T-helper 17 cell (primary cell): ENCODE results near the gene AKR7A3. TPM values are rescaled to one million over a fixed set of nuclear protein-coding genes. Genes with fewer than 3 reads are reported as not detected.
"Not testable (repeated sequence)": the region's sequence is repeated elsewhere in the genome, so short reads cannot be mapped to it uniquely, and the experiment has no call there.

Source experiments
- ATAC-seq: fragments of 150-1000 bp; cut with Tn5 transposase; 2 replicates; pipeline ENCODE4 v1.10.0; 2021; ENCODE audit warnings: mild to moderate bottlenecking, moderate library complexity
- DNase-seq, 3 donors: peaks; one replicate each; pipeline versions ENCODE4 v3.0.0 to v3.0.0-alpha.2; 2020 to 2021
- H3K9me3 ChIP-seq: one replicate; pipeline ENCODE4 v1.7.0; 2013; ENCODE audit warnings: low read length, mild to moderate bottlenecking; ENCODE audit not compliant: control insufficient read depth, poor library complexity, severe bottlenecking
- H3K27ac Mint-ChIP-seq: one replicate; pipeline ENCODE4 v1.8.0; 2022; ENCODE audit warnings: mild to moderate bottlenecking, moderate library complexity, mixed read lengths
- H3K27me3 Mint-ChIP-seq: one replicate; pipeline ENCODE4 v1.8.0; 2022; ENCODE audit warnings: mixed read lengths
- H3K36me3 Mint-ChIP-seq: one replicate; pipeline ENCODE4 v1.8.0; 2022; ENCODE audit warnings: low read depth, mixed read lengths
- H3K4me1 Mint-ChIP-seq: one replicate; pipeline ENCODE4 v1.8.0; 2022; ENCODE audit warnings: mild to moderate bottlenecking, mixed read lengths
- H3K4me3 Mint-ChIP-seq: one replicate; pipeline ENCODE4 v1.8.0; 2022; ENCODE audit warnings: mild to moderate bottlenecking, moderate library complexity, mixed read lengths
- total RNA-seq, 4 donors: library from RNA in 2 of 4; stranded (reverse) in 2 of 4; gene quantifications; one replicate each; pipeline ENCODE4 v1.2.3 and lab custom pipeline; 2022 to 2026

Gene AKR7A3
- total RNA-seq, 2 donors from 2014 or later: 1.1 to 1.4 TPM

- H3K27me3 Mint-ChIP-seq: peaks cover 10% of the 10 kb centered on the region
- not testable (repeated sequence) for H3K36me3 Mint-ChIP-seq, H3K4me3 Mint-ChIP-seq, ATAC-seq, DNase-seq, H3K9me3 ChIP-seq, H3K4me1 Mint-ChIP-seq, H3K27ac Mint-ChIP-seq
Observed at GRCh38 chr1:19269427-19270342, 18.9 kb downstream of the AKR7A3 start.

DNA sequence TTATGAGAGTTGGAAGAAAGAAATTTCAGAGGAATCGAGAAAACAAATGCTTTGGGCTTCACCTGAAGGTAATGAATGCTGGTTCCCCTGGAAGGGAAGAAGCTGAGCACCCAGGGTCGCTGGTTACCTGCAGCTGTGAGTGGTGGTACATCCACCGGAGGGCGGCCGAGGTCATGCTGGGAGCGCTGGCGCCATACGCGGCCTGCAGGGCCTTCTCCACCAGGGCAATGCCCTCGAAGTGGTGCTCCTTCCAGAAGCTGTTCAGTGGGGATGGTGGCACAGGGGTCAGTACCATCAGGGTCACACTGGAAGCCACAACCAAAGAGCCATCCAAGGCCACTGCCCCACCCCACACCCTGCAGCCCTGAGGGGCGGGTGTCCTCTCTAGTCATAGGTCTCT, 20.1 kb downstream of the AKR7A3 start:
- Mint-ChIP-seq H3K4me3 (no peak overlapping the region), H3K27me3 (peaks cover 9% of the 10 kb centered on the region), H3K27ac (no peak overlapping the region), H3K36me3 (peaks cover 3% of the 10 kb centered on the region), H3K4me1 (no peaks in the 10 kb centered on the region)
- DNase-seq: no peak
- no peak for ATAC-seq
- H3K9me3 ChIP-seq: no peaks in the 10 kb centered on the region

GRCh38 chr1:19262744-19263143, 25.8 kb downstream of the AKR7A3 start:
- Mint-ChIP-seq H3K27ac (no peak overlapping the region), H3K36me3 (no peaks in the 10 kb centered on the region), H3K4me3 (no peak overlapping the region), H3K4me1 (no peaks in the 10 kb centered on the region), H3K27me3 (no peaks in the 10 kb centered on the region)
- ATAC-seq: no peak
- H3K9me3 ChIP-seq: no peaks in the 10 kb centered on the region
- DNase-seq: no peak

GRCh38 chr1:19262047-19262446, 26.5 kb downstream of the AKR7A3 start:
- no peaks in the 10 kb centered on the region for H3K9me3 ChIP-seq
- Mint-ChIP-seq H3K27ac (peak overlapping the region; percentile 19), H3K4me3 (no peak overlapping the region), H3K27me3 (no peaks in the 10 kb centered on the region), H3K4me1 (peaks cover 1% of the 10 kb centered on the region), H3K36me3 (no peaks in the 10 kb centered on the region)
- ATAC-seq: no peak
- no peak for DNase-seq

- Mint-ChIP-seq H3K4me1 (peaks cover 3% of the 10 kb centered on the region), H3K27me3 (no peaks in the 10 kb centered on the region), H3K36me3 (no peaks in the 10 kb centered on the region), H3K4me3 (no peak overlapping the region), H3K27ac (no peak overlapping the region)
- no peaks in the 10 kb centered on the region for H3K9me3 ChIP-seq
- DNase-seq (no peak), ATAC-seq (no peak)
Observed at GRCh38 chr1:19260211-19261138, 28.1 kb downstream of the AKR7A3 start.

GRCh38 chr1:19258353-19258752, 30.2 kb downstream of the AKR7A3 start:
- no peak for ATAC-seq
- H3K9me3 ChIP-seq: no peaks in the 10 kb centered on the region
- no peak overlapping the region for H3K27ac Mint-ChIP-seq
- H3K36me3 Mint-ChIP-seq: no peaks in the 10 kb centered on the region
- no peak overlapping the region for H3K4me3 Mint-ChIP-seq
- no peak for DNase-seq
- H3K27me3 Mint-ChIP-seq: no peaks in the 10 kb centered on the region
- H3K4me1 Mint-ChIP-seq: peaks cover 7% of the 10 kb centered on the region

- peak overlapping the region; percentile 72 for H3K27ac Mint-ChIP-seq
- peaks cover 13% of the 10 kb centered on the region for H3K4me1 Mint-ChIP-seq
- no peaks in the 10 kb centered on the region for H3K27me3 Mint-ChIP-seq
- H3K9me3 ChIP-seq: no peaks in the 10 kb centered on the region
- ATAC-seq (no peak), DNase-seq (no peak)
- H3K4me3 Mint-ChIP-seq: no peak overlapping the region
- no peaks in the 10 kb centered on the region for H3K36me3 Mint-ChIP-seq
Observed at GRCh38 chr1:19257178-19257914, 31.2 kb downstream of the AKR7A3 start.

DNA sequence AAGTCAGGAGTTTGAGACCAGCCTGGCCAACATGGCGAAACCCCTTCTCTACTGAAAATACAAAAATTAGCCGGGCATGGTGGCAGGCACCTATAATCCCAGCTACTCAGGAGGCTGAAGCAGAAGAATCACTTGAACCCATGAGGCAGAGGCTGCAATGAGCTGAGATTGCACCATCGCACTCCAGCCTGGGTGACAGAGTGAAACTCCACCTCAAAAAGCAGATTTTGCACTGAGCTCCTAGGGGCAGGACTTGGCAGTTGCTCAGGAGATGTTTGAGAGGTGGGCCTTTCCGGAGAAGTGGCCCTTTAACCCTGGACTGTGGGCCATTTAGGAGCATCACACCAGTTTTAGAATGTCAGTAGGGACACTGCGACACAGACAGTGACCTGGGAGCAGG, 32.3 kb downstream of the AKR7A3 start:
- H3K4me3 Mint-ChIP-seq, ATAC-seq, H3K36me3 Mint-ChIP-seq, DNase-seq, H3K27me3 Mint-ChIP-seq, H3K9me3 ChIP-seq: not testable (repeated sequence)
- Mint-ChIP-seq H3K27ac (peak overlapping the region; percentile 72), H3K4me1 (peaks cover 19% of the 10 kb centered on the region)

DNA sequence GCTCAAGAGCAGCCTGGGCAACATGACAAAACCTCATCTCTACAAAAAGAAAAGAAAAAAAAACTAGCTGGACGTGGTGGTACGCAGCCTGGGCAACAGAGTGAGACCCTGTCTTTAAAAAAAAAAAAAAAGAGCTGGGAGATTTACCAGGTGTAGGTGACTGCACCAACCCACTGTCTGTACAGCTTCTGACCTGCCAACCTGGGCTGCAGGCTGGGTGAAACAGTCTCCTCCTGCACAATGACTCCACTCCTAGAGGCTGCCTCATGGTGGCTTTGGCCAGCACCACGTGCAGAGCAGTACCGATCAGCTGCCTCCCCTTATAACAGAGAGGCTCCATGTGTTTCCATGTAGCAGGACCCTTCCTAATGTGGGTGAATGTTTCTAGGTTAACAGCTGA, 33.3 kb downstream of the AKR7A3 start:
- H3K4me3 Mint-ChIP-seq: no peak overlapping the region
- H3K4me1 Mint-ChIP-seq: peaks cover 27% of the 10 kb centered on the region
- H3K9me3 ChIP-seq: no peaks in the 10 kb centered on the region
- no peaks in the 10 kb centered on the region for H3K36me3 Mint-ChIP-seq
- DNase-seq (no peak), ATAC-seq (no peak)
- H3K27ac Mint-ChIP-seq: no peak overlapping the region
- no peaks in the 10 kb centered on the region for H3K27me3 Mint-ChIP-seq

GRCh38 chr1:19254416-19254815, 34.2 kb downstream of the AKR7A3 start:
- Mint-ChIP-seq H3K36me3 (no peaks in the 10 kb centered on the region), H3K27me3 (no peaks in the 10 kb centered on the region), H3K4me3 (no peak overlapping the region), H3K27ac (no peak overlapping the region), H3K4me1 (peaks cover 29% of the 10 kb centered on the region)
- H3K9me3 ChIP-seq: no peaks in the 10 kb centered on the region
- no peak for DNase-seq
- no peak for ATAC-seq

DNA sequence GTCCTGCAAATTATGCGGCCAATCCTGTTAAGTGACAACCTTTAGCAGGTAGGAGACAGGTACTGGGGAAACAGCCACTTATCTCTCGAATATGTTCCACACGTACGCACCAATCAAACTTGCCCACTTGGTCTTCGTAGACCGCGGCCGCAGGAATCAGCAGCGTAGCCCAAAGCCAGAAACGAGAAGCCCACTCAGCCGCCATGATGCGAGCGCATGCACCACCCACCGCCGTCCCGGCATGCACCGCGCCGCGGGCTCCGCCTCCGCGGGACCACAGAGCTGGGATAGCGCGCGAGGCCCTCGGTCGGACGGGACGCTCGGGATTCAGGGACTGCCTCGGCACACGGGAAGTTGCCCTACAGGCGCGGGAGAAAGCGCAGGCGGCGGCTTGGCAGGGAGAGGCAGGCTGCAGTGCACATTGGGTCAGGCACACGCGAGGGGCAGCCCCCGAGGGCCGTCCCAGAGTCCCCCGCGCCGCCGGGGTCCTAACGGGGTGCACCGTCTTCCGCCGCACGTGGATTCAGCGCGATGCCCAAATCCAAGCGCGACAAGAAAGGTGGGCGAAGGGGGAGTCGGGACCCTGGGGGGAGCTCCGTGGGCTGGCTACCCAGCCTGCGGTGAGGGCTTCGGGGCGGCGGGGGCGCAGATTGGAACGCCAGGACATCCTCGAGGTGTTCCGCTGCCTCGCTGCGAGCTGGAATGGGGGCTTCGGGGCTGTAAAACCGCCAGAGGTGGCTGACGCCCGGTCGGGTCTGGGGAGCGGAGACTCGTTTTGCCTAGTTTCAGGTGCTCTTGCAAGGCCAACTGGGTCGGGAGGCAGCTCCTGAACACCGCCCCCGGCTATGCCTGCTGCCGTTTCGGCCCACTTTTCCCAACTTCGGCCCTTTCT, 37.0 kb downstream of the AKR7A3 start, which contains the start of the genes EMC1 and MRTO4:
EMC1 (minus strand) TSS at position 220 of the 892 bp plus-strand sequence; CDS start at position 205, 15 bp downstream.
MRTO4 (plus strand) TSS at position 501 of the 892 bp plus-strand sequence; CDS start at position 532, 31 bp downstream.
- no peaks in the 10 kb centered on the region for H3K9me3 ChIP-seq
- Mint-ChIP-seq H3K4me1 (peaks cover 26% of the 10 kb centered on the region), H3K27me3 (no peaks in the 10 kb centered on the region), H3K4me3 (peak within 1 kb of the TSS; percentile 91), H3K36me3 (no peaks in the 10 kb centered on the region), H3K27ac (peak within 1 kb of the TSS; percentile 94)
- DNase-seq: peak; percentile 78 to 89 (median 85)
- peak; percentile 95 for ATAC-seq
